Right lobe of liver (tissue), 6 donors: ENCODE results near the gene PNISR. TPM values are rescaled to one million over a fixed set of nuclear protein-coding genes. Genes with fewer than 3 reads are reported as not detected.

Experiments
- ATAC-seq, 4 donors: fragments of 200-7000 bp; cut with Tn5 transposase; one replicate each; pipeline ENCODE4 v1.9.1; 2020; ENCODE audit warnings: mild to moderate bottlenecking in 4 of 4, moderate library complexity in 4 of 4
- DNase-seq, 3 donors: peaks; one replicate each; pipeline ENCODE4 v3.0.0-alpha.2; 2020
- H3K27ac ChIP-seq, 3 donors: fragments of 200-600 bp; one replicate each; pipeline ENCODE4 v1.8.0; 2022
- H3K27me3 ChIP-seq, 2 donors: fragments of 200-600 bp; one replicate each; pipeline ENCODE4 v1.8.0; 2022
- H3K36me3 ChIP-seq, 4 donors: fragments of 200-600 bp; sonication (generic) in 1 of 4; one replicate each; pipeline versions ENCODE4 v1.5.1 to v1.8.0; 2017 to 2022; ENCODE audit warnings: control low read depth in 1 of 4
- H3K4me1 ChIP-seq, 4 donors: fragments of 200-600 bp; sonication (generic) in 1 of 4; one replicate each; pipeline versions ENCODE4 v1.5.1 to v1.8.0; 2017 to 2022; ENCODE audit warnings: control low read depth in 1 of 4
- H3K4me3 ChIP-seq, 3 donors: fragments of 200-600 bp; one replicate each; pipeline ENCODE4 v1.8.0; 2022
- H3K9me3 ChIP-seq, 4 donors: fragments of 200-600 bp; sonication (generic) in 1 of 4; one replicate each; pipeline versions ENCODE4 v1.5.1 to v1.8.0; 2017 to 2022; ENCODE audit warnings: control low read depth in 1 of 4
- POLR2A ChIP-seq: fragments of 450-650 bp; IDR thresholded peaks from one replicate; pipeline ENCODE4 v1.6.1; 2017; ENCODE audit warnings: antibody characterized with exemption, mild to moderate bottlenecking
- WGBS: methylation state at CpG from one replicate; pipeline ENCODE4 v1.1.6; 2018; ENCODE audit warnings: low coverage, low lambda C conversion rate; ENCODE audit not compliant: insufficient coverage; ENCODE audit errors: missing lambda C conversion rate; 5-methylcytosine and 5-hydroxymethylcytosine counted together
- intact Hi-C, 2 donors: fragments of 100-400 bp; cut with DNase I; formaldehyde crosslinking; loops; one replicate each; pipeline versions ENCODE4 v1.11.2 to v1.14.1; 2022
- long read RNA-seq: library from polyadenylated mRNA; unstranded; transcript quantifications from one replicate; pipeline ENCODE4 v2.0.0, GENCODE V29; 2019
- total RNA-seq, 6 experiments: library from RNA; depleted of rRNA in 2 of 6; stranded (reverse); fragments of >200 nt in 2 of 6; fragmentation: NEBNext Ultra II Directional in 3 of 6; extraction: Animal tissue kit (Norgen Biotek cat#: 25700) in 3 of 6; gene quantifications; one replicate each; pipeline versions ENCODE4 v1.1.0 to v1.2.4, GENCODE V29; 2016 to 2023
- TF ChIP-seq, protein P1 (sequence below), 4 donors: fragments of 200-600 bp in 3 of 4; fragments of 450-650 bp in 1 of 4; IDR thresholded peaks; one replicate each; pipeline versions ENCODE4 v1.5.1 to v1.8.0; 2016 to 2022; ENCODE audit warnings: antibody characterized with exemption in 4 of 4, mild to moderate bottlenecking in 2 of 4
- donor health status: DM: no; HTN: yes; CAD: no.
- donor health status: DM: no; HTN: no; CAD: no.
- donor health status: DM: no; HTN: no; CAD: no.
- donor health status: DM: no; HTN: yes; CAD: no.
- donor health status: DM: no; HTN: yes; CAD: no.

Gene PNISR, protein sequence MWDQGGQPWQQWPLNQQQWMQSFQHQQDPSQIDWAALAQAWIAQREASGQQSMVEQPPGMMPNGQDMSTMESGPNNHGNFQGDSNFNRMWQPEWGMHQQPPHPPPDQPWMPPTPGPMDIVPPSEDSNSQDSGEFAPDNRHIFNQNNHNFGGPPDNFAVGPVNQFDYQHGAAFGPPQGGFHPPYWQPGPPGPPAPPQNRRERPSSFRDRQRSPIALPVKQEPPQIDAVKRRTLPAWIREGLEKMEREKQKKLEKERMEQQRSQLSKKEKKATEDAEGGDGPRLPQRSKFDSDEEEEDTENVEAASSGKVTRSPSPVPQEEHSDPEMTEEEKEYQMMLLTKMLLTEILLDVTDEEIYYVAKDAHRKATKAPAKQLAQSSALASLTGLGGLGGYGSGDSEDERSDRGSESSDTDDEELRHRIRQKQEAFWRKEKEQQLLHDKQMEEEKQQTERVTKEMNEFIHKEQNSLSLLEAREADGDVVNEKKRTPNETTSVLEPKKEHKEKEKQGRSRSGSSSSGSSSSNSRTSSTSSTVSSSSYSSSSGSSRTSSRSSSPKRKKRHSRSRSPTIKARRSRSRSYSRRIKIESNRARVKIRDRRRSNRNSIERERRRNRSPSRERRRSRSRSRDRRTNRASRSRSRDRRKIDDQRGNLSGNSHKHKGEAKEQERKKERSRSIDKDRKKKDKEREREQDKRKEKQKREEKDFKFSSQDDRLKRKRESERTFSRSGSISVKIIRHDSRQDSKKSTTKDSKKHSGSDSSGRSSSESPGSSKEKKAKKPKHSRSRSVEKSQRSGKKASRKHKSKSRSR
- 10 to 100 TPM; 26.8 to 43.3 (median 33.9) TPM for total RNA-seq
- long read RNA-seq, full-length matches to known transcripts = 4 of 14 reads
- long read RNA-seq, partial matches to known transcripts = 7 of 14 reads
- long read RNA-seq, other reads (novel, unspliced or antisense) = 3 of 14 reads

DNA sequence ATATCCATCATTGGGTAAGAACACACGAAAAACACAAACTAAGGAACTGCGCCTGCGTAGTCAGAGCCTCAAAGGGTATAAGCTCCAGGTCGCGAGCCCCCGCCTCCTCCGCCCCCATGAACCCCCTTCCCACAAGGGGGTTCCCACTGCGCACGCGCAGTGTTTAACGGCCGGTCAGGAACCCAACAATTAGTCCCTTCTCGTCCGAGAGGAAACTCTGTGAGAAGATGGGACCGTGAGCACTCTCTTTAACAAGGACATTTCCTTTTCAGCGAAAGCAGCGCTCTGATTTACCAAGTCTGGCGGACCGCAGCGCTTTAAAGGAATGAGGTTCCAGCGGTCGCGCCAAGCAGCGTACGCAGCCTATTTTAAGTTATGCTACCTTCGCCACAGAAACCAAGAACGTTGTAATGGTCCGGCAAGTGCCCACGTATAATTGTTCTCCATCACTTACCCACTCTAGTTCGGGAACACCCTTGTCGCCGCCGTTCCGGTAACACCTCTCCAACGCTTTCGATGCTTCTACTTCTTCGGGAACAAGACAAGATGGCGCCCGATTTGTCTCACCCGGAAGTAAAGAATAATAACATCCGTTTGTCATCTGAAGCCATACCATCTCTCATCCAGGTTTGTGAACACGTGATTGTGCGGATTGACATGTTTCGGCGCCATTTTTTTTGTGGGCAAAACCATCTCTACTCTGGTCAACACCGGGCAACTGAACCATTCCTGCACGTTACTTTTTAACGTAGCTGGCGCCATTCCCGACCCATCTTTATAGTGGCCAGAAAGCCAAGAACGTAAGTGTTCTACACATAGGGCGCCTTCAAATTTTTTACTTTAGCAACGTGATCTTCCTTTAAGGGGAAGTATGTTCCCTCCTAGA lies at the start of gene PNISR:
Gene PNISR (minus strand): TSS at position 548 of the 886 bp plus-strand sequence. CDS start 10,649 bp downstream, outside the sequence.
- TF ChIP-seq, protein P1, sequence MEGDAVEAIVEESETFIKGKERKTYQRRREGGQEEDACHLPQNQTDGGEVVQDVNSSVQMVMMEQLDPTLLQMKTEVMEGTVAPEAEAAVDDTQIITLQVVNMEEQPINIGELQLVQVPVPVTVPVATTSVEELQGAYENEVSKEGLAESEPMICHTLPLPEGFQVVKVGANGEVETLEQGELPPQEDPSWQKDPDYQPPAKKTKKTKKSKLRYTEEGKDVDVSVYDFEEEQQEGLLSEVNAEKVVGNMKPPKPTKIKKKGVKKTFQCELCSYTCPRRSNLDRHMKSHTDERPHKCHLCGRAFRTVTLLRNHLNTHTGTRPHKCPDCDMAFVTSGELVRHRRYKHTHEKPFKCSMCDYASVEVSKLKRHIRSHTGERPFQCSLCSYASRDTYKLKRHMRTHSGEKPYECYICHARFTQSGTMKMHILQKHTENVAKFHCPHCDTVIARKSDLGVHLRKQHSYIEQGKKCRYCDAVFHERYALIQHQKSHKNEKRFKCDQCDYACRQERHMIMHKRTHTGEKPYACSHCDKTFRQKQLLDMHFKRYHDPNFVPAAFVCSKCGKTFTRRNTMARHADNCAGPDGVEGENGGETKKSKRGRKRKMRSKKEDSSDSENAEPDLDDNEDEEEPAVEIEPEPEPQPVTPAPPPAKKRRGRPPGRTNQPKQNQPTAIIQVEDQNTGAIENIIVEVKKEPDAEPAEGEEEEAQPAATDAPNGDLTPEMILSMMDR (IDR thresholded peaks at IDR 0.05) = no peak
- TF ChIP-seq POLR2A = no peak
- intact Hi-C loops = no loop called here
- Histone ChIP-seq H3K27ac (peak within 1 kb of the TSS; percentile 93 to 97 (median 97)), H3K4me1 (peaks cover 0 to 46% (median 5%) of the 10 kb centered on the region in 4 donors), H3K36me3 (no peaks in the 10 kb centered on the region), H3K9me3 (no peaks in the 10 kb centered on the region), H3K27me3 (no peaks in the 10 kb centered on the region), H3K4me3 (peak within 1 kb of the TSS; percentile 66 to 82 (median 79))
- WGBS = under 1% methylated on average over 52 of the region's 53 CpGs
- peak; percentile 90 to 96 (median 92) for ATAC-seq
- peak; percentile 83 to 93 (median 86) for DNase-seq

DNA sequence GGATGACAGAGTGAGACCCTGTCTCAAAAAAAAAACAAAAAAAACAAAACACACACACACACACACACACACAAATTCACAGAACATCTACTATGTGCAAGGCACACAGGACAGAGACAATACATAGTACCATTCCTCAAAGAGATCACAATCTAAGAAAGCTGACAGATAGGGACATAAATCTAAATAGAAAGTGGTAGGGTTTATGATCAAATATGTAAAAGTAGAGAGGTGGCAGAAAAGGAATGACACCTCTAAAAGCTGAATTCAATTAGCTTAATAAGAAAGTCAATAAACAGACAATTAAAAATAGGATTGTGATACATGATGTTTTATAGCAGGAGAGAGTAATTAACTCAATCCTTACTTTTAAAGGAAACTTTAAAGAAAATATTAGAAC lies 48.6 kb upstream of the PNISR start:
- TF ChIP-seq, protein P1 (IDR thresholded peaks at IDR 0.05) = no peak
- no peak for TF ChIP-seq POLR2A
- intact Hi-C loops = loop anchor here in 1 of 2 donors (10.0 kb wide), 1 partner anchor 271 kb away; no protein-coding TSS in a partner anchor

DNA sequence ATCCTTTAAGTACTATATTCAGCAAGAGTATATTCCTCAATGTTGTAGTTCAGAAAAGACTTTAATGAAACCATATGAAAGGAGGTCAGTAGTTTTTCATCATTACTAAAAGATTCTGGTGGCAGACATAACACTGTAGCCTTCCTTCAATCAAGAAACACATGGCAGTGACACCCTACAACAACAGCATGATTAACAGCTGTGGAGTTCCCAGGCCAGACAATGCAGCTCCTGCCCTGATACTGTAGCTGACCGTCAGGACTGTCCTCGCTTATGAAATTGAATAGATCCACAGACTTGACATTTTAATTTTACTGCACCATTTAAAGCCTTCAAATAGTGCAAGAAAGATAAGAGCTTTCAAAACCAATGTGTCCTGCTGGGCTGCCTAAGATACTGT lies 46.5 kb upstream of the PNISR start:
- 100% methylated on average over 2 of the region's 2 CpGs for WGBS
- no peak for TF ChIP-seq POLR2A
- TF ChIP-seq, protein P1 (IDR thresholded peaks at IDR 0.05) = no peak
- Histone ChIP-seq H3K4me1 (no peaks in the 10 kb centered on the region), H3K9me3 (no peaks in the 10 kb centered on the region), H3K4me3 (no peak overlapping the region), H3K27ac (no peak overlapping the region), H3K27me3 (no peaks in the 10 kb centered on the region), H3K36me3 (peaks cover 0 to 4% (median 0%) of the 10 kb centered on the region in 4 donors)
- ATAC-seq = no peak
- DNase-seq = no peak
- intact Hi-C loops = loop anchor here in 1 of 2 donors (10.0 kb wide), 1 partner anchor 273 kb away; no protein-coding TSS in a partner anchor

More for the DNA sequence above, 48.6 kb upstream of the PNISR start:
- no peak for ATAC-seq
- Histone ChIP-seq H3K4me3 (no peak overlapping the region), H3K27me3 (no peaks in the 10 kb centered on the region), H3K9me3 (no peaks in the 10 kb centered on the region), H3K36me3 (peaks cover 0 to 4% (median 0%) of the 10 kb centered on the region in 4 donors), H3K27ac (no peak overlapping the region), H3K4me1 (no peaks in the 10 kb centered on the region)
- DNase-seq = no peak
